Measurements from ENCODE around the gene NEK10.

DNA sequence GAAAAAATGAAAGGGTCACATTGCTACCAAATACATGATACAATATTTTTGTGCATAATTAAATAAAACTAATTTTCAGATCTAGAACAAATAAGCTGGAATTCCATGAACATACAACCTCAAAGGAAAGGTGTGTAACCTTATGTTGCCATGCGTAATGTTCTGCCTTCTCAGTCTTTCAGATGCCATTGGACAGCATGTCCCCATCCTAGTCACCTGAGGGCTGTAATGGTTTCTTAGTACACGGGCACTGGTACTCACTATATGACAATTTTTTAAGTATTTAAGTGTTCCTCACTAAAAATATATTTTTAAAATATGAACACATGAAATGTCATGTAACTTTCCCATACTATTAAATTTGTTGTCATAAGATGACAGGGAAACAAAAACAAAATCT, 24.1 kb downstream of the NEK10 start:
- TF ChIP-seq, protein P1, sequence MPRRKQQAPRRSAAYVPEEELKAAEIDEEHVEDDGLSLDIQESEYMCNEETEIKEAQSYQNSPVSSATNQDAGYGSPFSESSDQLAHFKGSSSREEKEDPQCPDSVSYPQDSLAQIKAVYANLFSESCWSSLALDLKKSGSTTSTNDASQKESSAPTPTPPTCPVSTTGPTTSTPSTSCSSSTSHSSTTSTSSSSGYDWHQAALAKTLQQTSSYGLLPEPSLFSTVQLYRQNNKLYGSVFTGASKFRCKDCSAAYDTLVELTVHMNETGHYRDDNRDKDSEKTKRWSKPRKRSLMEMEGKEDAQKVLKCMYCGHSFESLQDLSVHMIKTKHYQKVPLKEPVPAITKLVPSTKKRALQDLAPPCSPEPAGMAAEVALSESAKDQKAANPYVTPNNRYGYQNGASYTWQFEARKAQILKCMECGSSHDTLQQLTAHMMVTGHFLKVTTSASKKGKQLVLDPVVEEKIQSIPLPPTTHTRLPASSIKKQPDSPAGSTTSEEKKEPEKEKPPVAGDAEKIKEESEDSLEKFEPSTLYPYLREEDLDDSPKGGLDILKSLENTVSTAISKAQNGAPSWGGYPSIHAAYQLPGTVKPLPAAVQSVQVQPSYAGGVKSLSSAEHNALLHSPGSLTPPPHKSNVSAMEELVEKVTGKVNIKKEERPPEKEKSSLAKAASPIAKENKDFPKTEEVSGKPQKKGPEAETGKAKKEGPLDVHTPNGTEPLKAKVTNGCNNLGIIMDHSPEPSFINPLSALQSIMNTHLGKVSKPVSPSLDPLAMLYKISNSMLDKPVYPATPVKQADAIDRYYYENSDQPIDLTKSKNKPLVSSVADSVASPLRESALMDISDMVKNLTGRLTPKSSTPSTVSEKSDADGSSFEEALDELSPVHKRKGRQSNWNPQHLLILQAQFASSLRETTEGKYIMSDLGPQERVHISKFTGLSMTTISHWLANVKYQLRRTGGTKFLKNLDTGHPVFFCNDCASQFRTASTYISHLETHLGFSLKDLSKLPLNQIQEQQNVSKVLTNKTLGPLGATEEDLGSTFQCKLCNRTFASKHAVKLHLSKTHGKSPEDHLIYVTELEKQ (CRISPR knock-in tag; IDR thresholded peaks at IDR 0.05) = no peak
- no peak for TF ChIP-seq KLF13 (tag; IDR thresholded peaks at IDR 0.05; ENCODE audit: borderline replicate concordance, low read depth)
- no peak for TF ChIP-seq CBX8 (IDR thresholded peaks at IDR 0.05; ENCODE audit: borderline replicate concordance, extremely low read depth, low read depth, low read length, poor library complexity, severe bottlenecking)
- no peak for TF ChIP-seq MYC (IDR thresholded peaks at IDR 0.05; ENCODE audit: low read depth, low read length)
- TF ChIP-seq MYC (CRISPR knock-in tag; IDR thresholded peaks at IDR 0.05; ENCODE audit: borderline replicate concordance, low read depth) = no peak
- no peak for TF ChIP-seq NONO (IDR thresholded peaks at IDR 0.05; ENCODE audit: low read depth in 2 of 2, low read length in 1 of 2)
- TF ChIP-seq PCBP1 (IDR thresholded peaks at IDR 0.05; ENCODE audit: low read depth, low read length, poor library complexity, severe bottlenecking) = no peak
- TF ChIP-seq SMARCA4 (IDR thresholded peaks at IDR 0.05) = no peak
- TF ChIP-seq CEBPB (tag; IDR thresholded peaks at IDR 0.05) = no peak
- TF ChIP-seq, protein P2, sequence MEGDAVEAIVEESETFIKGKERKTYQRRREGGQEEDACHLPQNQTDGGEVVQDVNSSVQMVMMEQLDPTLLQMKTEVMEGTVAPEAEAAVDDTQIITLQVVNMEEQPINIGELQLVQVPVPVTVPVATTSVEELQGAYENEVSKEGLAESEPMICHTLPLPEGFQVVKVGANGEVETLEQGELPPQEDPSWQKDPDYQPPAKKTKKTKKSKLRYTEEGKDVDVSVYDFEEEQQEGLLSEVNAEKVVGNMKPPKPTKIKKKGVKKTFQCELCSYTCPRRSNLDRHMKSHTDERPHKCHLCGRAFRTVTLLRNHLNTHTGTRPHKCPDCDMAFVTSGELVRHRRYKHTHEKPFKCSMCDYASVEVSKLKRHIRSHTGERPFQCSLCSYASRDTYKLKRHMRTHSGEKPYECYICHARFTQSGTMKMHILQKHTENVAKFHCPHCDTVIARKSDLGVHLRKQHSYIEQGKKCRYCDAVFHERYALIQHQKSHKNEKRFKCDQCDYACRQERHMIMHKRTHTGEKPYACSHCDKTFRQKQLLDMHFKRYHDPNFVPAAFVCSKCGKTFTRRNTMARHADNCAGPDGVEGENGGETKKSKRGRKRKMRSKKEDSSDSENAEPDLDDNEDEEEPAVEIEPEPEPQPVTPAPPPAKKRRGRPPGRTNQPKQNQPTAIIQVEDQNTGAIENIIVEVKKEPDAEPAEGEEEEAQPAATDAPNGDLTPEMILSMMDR (IDR thresholded peaks at IDR 0.05 in 2 of 3, conservative IDR thresholded peaks at IDR 0.05 in 1 of 3; ENCODE audit: insufficient read depth in 2 of 3, low read depth in 1 of 3, low read length in 3 of 3) = no peak
- TF ChIP-seq FOXM1 (IDR thresholded peaks at IDR 0.05; ENCODE audit: low read depth) = no peak
- no peak for TF ChIP-seq FOXM1 (CRISPR knock-in tag; IDR thresholded peaks at IDR 0.05; ENCODE audit: low read depth)
